ENCODE data around the gene MGA.

MGA gene

GRCh38 chr15:41634072-41634626, 26.1 kb upstream of the MGA start:
- DNase-seq = no peak
- Histone ChIP-seq H3K36me3 (no peaks in the 10 kb centered on the region), H3K27ac (no peak overlapping the region), H3K4me3 (ENCODE audit: low read depth, low read length) (no peak overlapping the region), H3K9me3 (ENCODE audit: severe bottlenecking) (no peaks in the 10 kb centered on the region), H3K27me3 (ENCODE audit: insufficient read depth, low read depth, severe bottlenecking) (no peaks in the 10 kb centered on the region)
- no peak for TF ChIP-seq CTCF (IDR thresholded peaks at IDR 0.05; ENCODE audit: low read depth, low read length)

GRCh38 chr15:41637086-41637485, 23.1 kb upstream of the MGA start:
- H3K9me3 ChIP-seq (ENCODE audit: severe bottlenecking) = no peaks in the 10 kb centered on the region
- H3K27me3 ChIP-seq (ENCODE audit: insufficient read depth, low read depth, severe bottlenecking) = no peaks in the 10 kb centered on the region
- TF ChIP-seq CTCF (IDR thresholded peaks at IDR 0.05; ENCODE audit: low read depth, low read length) = no peak
- no peak for DNase-seq
- H3K36me3 ChIP-seq = no peaks in the 10 kb centered on the region
- H3K27ac ChIP-seq = no peak overlapping the region
- no peak overlapping the region for H3K4me3 ChIP-seq (ENCODE audit: low read depth, low read length)

- H3K4me3 ChIP-seq (ENCODE audit: low read depth, low read length) = no peak overlapping the region
- H3K9me3 ChIP-seq (ENCODE audit: severe bottlenecking) = no peaks in the 10 kb centered on the region
- TF ChIP-seq CTCF (IDR thresholded peaks at IDR 0.05; ENCODE audit: low read depth, low read length) = no peak
- DNase-seq = no peak
- H3K27ac ChIP-seq = no peak overlapping the region
- no peaks in the 10 kb centered on the region for H3K27me3 ChIP-seq (ENCODE audit: insufficient read depth, low read depth, severe bottlenecking)
- no peaks in the 10 kb centered on the region for H3K36me3 ChIP-seq
Measured at GRCh38 chr15:41640985-41641384, 19.2 kb upstream of the MGA start.

GRCh38 chr15:41647262-41647661, 12.9 kb upstream of the MGA start:
- Histone ChIP-seq H3K27me3 (ENCODE audit: insufficient read depth, low read depth, severe bottlenecking) (no peaks in the 10 kb centered on the region), H3K4me3 (ENCODE audit: low read depth, low read length) (no peak overlapping the region), H3K36me3 (no peaks in the 10 kb centered on the region), H3K27ac (no peak overlapping the region), H3K9me3 (ENCODE audit: severe bottlenecking) (no peaks in the 10 kb centered on the region)
- no peak for TF ChIP-seq CTCF (IDR thresholded peaks at IDR 0.05; ENCODE audit: low read depth, low read length)
- DNase-seq = no peak

- H3K27me3 ChIP-seq (ENCODE audit: insufficient read depth, low read depth, severe bottlenecking) = no peaks in the 10 kb centered on the region
- DNase-seq = no peak
Measured at GRCh38 chr15:41648097-41648496, 12.1 kb upstream of the MGA start.

More at GRCh38 chr15:41648097-41648496, 12.1 kb upstream of the MGA start:
- Histone ChIP-seq H3K36me3 (no peaks in the 10 kb centered on the region), H3K27ac (no peak overlapping the region), H3K4me3 (ENCODE audit: low read depth, low read length) (no peak overlapping the region), H3K9me3 (ENCODE audit: severe bottlenecking) (no peaks in the 10 kb centered on the region)
- TF ChIP-seq CTCF (IDR thresholded peaks at IDR 0.05; ENCODE audit: low read depth, low read length) = no peak

Measured in WERI-Rb-1 (cell line).